22Rv1 (cell line): ENCODE data around the gene ZNF528.

ENCODE experiments used
- H3K27ac ChIP-seq: fragments of 450-650 bp; 2 replicates; pipeline ENCODE4 v1.5.1; 2017
- CTCF ChIP-seq: fragments of 450-650 bp; IDR thresholded peaks from 2 replicates; pipeline ENCODE4 v1.5.1; 2017; ENCODE audit warnings: mild to moderate bottlenecking
- ZFX ChIP-seq: fragments of 450-650 bp; IDR thresholded peaks from 2 replicates; pipeline ENCODE4 v1.6.1; 2017; ENCODE audit warnings: antibody characterized with exemption, borderline replicate concordance

Gene ZNF528

DNA sequence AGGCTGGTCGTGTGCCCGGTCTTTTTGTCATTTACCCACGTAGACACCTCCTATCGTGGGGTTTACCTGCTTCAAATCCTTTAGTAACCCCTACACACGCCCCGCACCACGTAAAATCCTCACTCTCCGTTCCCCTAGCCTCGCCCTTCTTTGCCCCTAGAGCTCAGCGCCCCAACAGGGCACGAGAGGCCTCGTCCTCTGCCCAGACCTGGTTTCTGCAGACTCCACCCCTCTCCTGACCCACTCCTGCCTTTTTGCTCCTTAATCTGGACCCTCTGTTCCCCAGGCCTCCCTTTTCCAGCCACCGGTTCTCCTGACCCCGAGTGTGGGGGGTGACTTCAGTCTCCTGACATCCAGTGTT is 412 bp downstream of the ZNF528 start:
- no peak for TF ChIP-seq ZFX
- TF ChIP-seq CTCF = no peak
- H3K27ac ChIP-seq = peak overlapping the region; percentile 64

- no peak overlapping the region for H3K27ac ChIP-seq
- TF ChIP-seq ZFX = no peak
Observed at GRCh38 chr19:52410276-52410675, 12.6 kb downstream of the ZNF528 start.

GRCh38 chr19:52415711-52416110 is 18.1 kb downstream of the ZNF528 start:
- TF ChIP-seq ZFX (no peak), CTCF (no peak)
- H3K27ac ChIP-seq = no peak overlapping the region

DNA sequence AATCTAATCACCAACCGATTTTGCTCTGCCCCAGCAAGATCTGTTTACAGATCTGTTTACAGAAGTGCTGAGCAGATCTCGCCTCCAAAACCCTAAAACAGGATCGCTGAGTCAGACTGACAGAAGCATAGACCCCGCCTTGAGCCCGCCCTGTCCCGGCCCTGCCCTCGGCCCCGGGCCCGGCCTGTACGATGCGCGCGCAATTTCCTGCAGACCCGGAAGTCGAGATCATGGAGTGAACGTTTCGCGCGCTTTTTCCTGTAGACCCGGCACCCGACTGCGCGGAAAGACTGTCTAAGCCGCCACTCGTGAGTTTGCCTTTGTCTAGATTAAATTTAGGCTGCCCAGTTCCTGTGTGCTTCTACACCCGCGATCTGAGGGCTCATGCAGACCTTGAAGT is 31.3 kb downstream of the ZNF528 start, which contains the start of gene ZNF534:
ZNF534 (plus strand) TSS at position 212 of the 400 bp plus-strand sequence. CDS start 2,327 bp downstream, outside the sequence.
- TF ChIP-seq ZFX (no peak), CTCF (no peak)

GRCh38 chr19:52442179-52442578 is 44.5 kb downstream of the ZNF528 start:
- no peak overlapping the region for H3K27ac ChIP-seq
- TF ChIP-seq CTCF = no peak
- no peak for TF ChIP-seq ZFX

More for the DNA sequence above, 31.3 kb downstream of the ZNF528 start, which contains the start of gene ZNF534:
- H3K27ac ChIP-seq = peak within 1 kb of the TSS; percentile 43

- H3K27ac ChIP-seq = no peak overlapping the region
- TF ChIP-seq CTCF = no peak
- no peak for TF ChIP-seq ZFX
Observed at GRCh38 chr19:52444506-52444905, 46.9 kb downstream of the ZNF528 start.

- H3K27ac ChIP-seq = no peak overlapping the region
- TF ChIP-seq ZFX (no peak), CTCF (no peak)
Observed at GRCh38 chr19:52451241-52451640, 53.6 kb downstream of the ZNF528 start.
